Placental epithelial cell (primary cell): ENCODE measurements around the gene S100A14. TPM values are rescaled to one million over a fixed set of nuclear protein-coding genes. Genes with fewer than 3 reads are reported as not detected.

Experiments used
- total RNA-seq: library from RNA; depleted of rRNA; stranded (reverse); fragments of >200 nt; gene quantifications from 2 replicates; pipeline ENCODE4 v1.2.3, GENCODE V29; 2012

S100A14 gene
- total RNA-seq, result 207 and 362 TPM in 2 replicates

GRCh38 chr1:153616144-153616916 is at the start of gene S100A14:
TSS of gene S100A14 (minus strand) at chr1:153616325. CDS start at chr1:153615858, 467 bp downstream.

GRCh38 chr1:153658400-153659174 is 42.5 kb upstream of the S100A14 start, which contains the start of gene SNAPIN:
TSS of gene SNAPIN (plus strand) at chr1:153658703. CDS start at chr1:153658744, 41 bp downstream.

GRCh38 chr1:153633754-153634665 is 17.9 kb upstream of the S100A14 start, which contains the start of gene CHTOP:
TSS of gene CHTOP (plus strand) at chr1:153634066. CDS start at chr1:153636589, 2,523 bp downstream.

GRCh38 chr1:153627715-153628626 is 11.8 kb upstream of the S100A14 start, which contains the start of gene S100A1:
TSS of gene S100A1 (plus strand) at chr1:153628434. CDS start at chr1:153630522, 2,088 bp downstream.

GRCh38 chr1:153626904-153627714 is 11.0 kb upstream of the S100A14 start, which contains the start of gene S100A13:
TSS of gene S100A13 (minus strand) at chr1:153627505. CDS start at chr1:153626472, 1,033 bp downstream.

GRCh38 chr1:153612755-153613331 is 3.3 kb downstream of the S100A14 start, which contains the start of gene S100A16:
TSS of gene S100A16 (minus strand) at chr1:153613137. CDS start at chr1:153608151, 4,986 bp downstream.

GRCh38 chr1:153565529-153566374 is 50.4 kb downstream of the S100A14 start, which contains the start of gene S100A2:
TSS of gene S100A2 (minus strand) at chr1:153565844. CDS start at chr1:153563877, 1,967 bp downstream.

Other genes with a start within 250 kb of the S100A14 start
- gene S100A12, start 240.7 kb downstream of the S100A14 start, total RNA-seq, result not detected in 2 replicates
- not detected in 2 replicates for gene S100A8, start 225.3 kb downstream of the S100A14 start, total RNA-seq
- gene S100A7A, start 199.8 kb downstream of the S100A14 start, total RNA-seq, result not detected in 2 replicates
- not detected in 2 replicates for gene S100A7, start 155.7 kb downstream of the S100A14 start, total RNA-seq
- gene S100A6, start 80.3 kb downstream of the S100A14 start, total RNA-seq, result 902 and 2,842 TPM in 2 replicates
- gene S100A5, start 75.4 kb downstream of the S100A14 start, total RNA-seq, result not detected in 2 replicates
- gene S100A4, start 70.5 kb downstream of the S100A14 start, total RNA-seq, result 178 and 253 TPM in 2 replicates
- gene S100A3, start 67.1 kb downstream of the S100A14 start, total RNA-seq, result 13.0 and 31.2 TPM in 2 replicates
- 5.2 and 8.2 TPM in 2 replicates for gene S100A2, start 50.5 kb downstream of the S100A14 start, total RNA-seq
- gene S100A16, start 3.2 kb downstream of the S100A14 start, total RNA-seq, result 266 and 918 TPM in 2 replicates
- 89.6 and 125 TPM in 2 replicates for gene S100A13, start 11.2 kb upstream of the S100A14 start, total RNA-seq
- gene S100A1, start 12.1 kb upstream of the S100A14 start, total RNA-seq, result 0.39 TPM in 1 of 2 replicates, not detected in the other
- gene CHTOP, start 17.7 kb upstream of the S100A14 start, total RNA-seq, result 44.0 and 49.0 TPM in 2 replicates
- gene SNAPIN, start 42.4 kb upstream of the S100A14 start, total RNA-seq, result 44.8 and 69.8 TPM in 2 replicates
- 147 and 215 TPM in 2 replicates for gene ILF2, start 54.7 kb upstream of the S100A14 start, total RNA-seq
- 0.22 and 0.39 TPM in 2 replicates for gene NPR1, start 62.4 kb upstream of the S100A14 start, total RNA-seq
- 44.8 and 45.4 TPM in 2 replicates for gene INTS3, start 111.7 kb upstream of the S100A14 start, total RNA-seq
- gene SLC27A3, start 159.1 kb upstream of the S100A14 start, total RNA-seq, result 23.9 and 24.5 TPM in 2 replicates